GM12891 (cell line): ENCODE measurements around the gene MYH4.

Source experiments
- POLR2A ChIP-seq: IDR thresholded peaks from 2 replicates; pipeline ENCODE4 v1.6.1; 2011; ENCODE audit warnings: low read depth, low read length, control low read depth
- POLR2AphosphoS5 ChIP-seq: IDR thresholded peaks from 2 replicates; pipeline ENCODE4 v1.6.1; 2011; ENCODE audit warnings: low read depth, low read length, control low read depth
- SPI1 ChIP-seq: IDR thresholded peaks from 2 replicates; pipeline ENCODE4 v1.6.1; 2011; ENCODE audit warnings: low read depth, low read length, control low read depth
- TAF1 ChIP-seq: IDR thresholded peaks from 2 replicates; pipeline ENCODE4 v1.6.1; 2011; ENCODE audit warnings: low read depth, low read length, control low read depth

GRCh38 chr17:10394201-10394887 is 75.0 kb downstream of the MYH4 start:
- TF ChIP-seq TAF1, result no peak
- TF ChIP-seq POLR2A, result no peak
- TF ChIP-seq POLR2AphosphoS5, result no peak
- no peak for TF ChIP-seq SPI1
